HG02973 (cell line): ENCODE data around the gene SPATA31A7.
"Not testable (repeated sequence)": the region's sequence is repeated elsewhere in the genome, so short reads cannot be mapped to it uniquely, and the experiment has no call there.

ENCODE experiments used
- ATAC-seq: cut with Tn5 transposase; IDR thresholded peaks from one replicate; pipeline ENCODE4 v1.9.1; 2021; ENCODE audit warnings: moderate library complexity; ENCODE audit not compliant: unreplicated experiment

Gene SPATA31A7

DNA sequence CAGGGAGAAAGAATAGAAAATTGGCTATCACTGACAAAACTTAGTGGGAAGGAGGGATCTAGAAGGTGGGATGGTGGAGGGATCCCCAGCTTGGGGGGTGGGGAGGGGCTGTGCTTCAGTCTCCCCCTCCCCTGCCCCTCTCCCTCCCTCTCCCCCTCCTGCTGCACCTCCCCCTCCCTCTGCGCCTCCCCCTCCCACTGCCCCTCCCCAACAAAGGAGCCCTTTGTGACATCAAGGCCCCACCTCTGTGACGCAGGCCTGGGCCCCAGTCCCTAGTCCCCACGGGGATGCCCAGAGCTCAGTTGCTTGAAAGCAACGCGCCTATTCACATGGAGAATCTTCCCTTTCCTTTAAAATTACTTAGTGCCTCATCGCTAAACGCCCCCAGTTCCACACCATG lies at the start of gene SPATA31A7:
Gene SPATA31A7, plus strand, starts transcription at position 301 of the 400 bp plus-strand sequence. Its CDS starts 29 bp downstream, at position 330.
- not testable (repeated sequence) for ATAC-seq

DNA sequence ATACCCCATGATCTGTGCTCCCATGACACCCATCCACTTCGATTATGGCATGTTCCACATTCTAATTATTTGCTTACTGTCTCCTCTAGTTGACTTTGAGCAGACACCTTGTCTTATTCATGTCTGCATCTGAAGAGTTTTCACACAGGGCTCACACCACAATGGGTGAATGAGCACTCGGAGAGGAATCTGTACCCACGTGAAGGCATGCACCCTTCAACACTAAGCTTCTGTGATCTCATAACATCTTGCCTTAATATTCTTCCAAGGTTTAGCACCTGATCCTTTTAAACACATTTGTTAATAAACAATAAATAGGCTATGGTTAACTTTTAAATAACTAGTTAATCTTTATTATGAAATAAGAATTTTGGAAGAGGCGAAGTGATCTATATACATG lies 36.6 kb downstream of the SPATA31A7 start:
- not testable (repeated sequence) for ATAC-seq
